Measurements from ENCODE around the gene CCSER1.
"Not testable (repeated sequence)": the region's sequence is repeated elsewhere in the genome, so short reads cannot be mapped to it uniquely, and the experiment has no call there.

The CCSER1 gene

DNA sequence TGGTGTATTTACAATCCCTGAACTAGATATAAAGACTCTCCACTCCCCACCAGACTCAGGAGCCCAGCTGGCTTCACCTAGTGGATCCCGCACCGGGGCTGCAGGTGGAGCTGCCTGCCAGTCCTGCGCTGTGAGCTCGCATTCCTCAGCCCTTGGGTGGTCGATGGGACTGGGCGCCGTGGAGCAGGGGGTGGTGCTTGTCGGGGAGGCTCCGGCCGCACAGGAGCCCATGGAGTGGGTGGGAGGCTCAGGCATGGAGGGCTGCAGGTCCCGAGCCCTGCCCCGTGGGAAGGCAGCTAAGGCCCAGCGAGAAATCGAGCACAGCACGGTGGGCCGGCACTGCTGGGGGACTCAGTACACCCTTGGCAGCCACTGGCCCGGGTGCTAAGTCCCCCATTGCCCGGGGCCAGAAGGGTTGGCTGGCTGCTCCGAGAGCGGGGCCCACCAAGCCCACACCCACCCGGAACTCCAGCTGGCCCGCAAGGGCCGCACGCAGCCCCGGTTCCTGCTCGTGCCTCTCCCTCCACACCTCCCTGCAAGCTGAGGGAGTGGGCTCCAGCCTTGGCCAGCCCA is 1090.7 kb downstream of the CCSER1 start:
- FAIRE-seq: not testable (repeated sequence)

DNA sequence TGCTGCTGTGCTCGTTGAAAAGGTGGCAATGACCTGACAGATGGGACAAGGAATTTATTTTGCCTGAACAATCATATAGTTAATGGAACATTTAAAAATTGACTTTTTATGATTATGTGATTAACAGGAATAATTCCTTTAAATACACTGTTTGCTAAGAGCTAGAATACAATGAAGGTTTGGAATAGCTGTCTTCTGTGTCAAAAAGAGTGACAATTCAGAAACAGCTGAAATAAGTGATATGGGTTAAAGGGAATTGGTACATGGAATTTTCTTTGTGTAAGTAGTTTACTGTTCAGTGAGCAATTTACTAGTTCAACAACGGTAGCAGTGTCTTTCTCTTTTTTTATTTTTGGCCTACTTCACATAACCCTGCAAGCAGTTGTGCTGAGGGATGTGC is 1093.1 kb downstream of the CCSER1 start:
- no peak for FAIRE-seq

DNA sequence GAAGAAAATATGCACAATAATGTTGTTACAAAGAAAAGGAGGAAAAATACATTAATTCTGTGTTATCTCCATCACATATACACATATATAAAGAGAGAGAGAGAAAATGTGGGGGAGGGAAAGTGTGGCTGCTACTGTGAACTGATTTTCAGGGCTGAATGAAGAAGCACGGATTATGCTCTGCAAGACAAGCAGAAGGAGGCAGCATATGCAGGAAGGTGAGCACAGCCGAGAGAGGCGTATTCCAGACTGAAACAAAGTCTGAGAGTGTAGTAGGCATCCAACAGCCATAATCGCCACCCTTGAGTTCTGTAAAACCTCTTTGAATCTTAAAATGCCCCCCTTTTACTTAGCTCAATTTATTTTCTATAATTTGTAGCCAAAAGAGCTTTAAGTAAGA is 1094.8 kb downstream of the CCSER1 start:
- no peak for FAIRE-seq

DNA sequence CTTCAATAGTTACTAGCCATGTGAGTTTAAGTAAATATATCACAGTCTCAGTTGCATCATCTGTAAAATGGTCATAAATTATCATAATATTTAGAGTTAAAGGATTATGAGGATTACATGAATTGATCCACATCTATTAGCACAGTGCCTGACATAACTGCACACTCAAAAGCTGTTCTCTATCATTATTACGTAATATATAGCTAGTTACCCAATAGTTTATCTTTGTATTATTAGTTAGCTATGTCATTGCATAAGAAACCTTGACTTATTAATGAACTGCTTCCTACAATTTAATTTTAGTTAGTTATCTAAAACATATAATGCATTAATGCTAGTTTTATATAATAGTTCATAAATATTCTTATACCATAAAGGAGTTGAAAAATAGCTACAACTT is 1099.7 kb downstream of the CCSER1 start:
- FAIRE-seq: no peak

DNA sequence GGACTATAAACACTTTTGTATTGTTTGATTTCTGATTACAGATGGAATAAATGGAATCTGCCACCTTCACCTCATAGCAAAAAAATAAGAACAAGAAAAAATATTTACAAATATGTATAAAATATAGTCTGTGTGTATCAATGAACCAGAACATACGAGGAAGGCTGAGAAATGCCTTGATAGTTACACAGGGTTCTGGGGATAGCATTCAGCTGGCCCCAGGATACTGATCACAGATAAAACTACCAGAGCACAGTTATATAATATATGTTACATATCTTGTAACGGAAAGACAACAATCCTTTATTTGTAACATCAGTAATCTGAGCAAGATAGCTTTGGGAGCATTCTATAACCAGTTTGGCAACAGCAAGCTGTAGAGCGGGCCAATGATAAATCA is 1101.5 kb downstream of the CCSER1 start:
- no peak for FAIRE-seq

DNA sequence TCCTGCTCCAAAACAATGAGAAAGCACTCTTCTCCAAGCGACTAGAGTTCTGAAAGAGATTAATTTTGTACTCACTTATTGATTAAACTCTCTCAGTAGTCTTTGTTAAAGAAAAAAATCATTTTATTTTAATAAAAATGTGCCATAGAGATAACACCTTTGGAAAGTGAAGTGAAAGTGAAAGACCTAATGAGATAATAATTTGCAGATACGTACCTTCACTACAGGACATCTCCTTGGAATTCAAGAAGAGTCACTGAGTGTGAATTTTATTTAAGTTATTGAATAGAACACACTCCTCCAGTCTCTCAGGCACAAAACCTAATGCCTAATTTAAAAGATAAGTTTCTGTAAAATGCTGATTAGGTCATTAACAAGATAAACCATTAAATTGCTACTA is 1106.0 kb downstream of the CCSER1 start:
- FAIRE-seq: no peak

DNA sequence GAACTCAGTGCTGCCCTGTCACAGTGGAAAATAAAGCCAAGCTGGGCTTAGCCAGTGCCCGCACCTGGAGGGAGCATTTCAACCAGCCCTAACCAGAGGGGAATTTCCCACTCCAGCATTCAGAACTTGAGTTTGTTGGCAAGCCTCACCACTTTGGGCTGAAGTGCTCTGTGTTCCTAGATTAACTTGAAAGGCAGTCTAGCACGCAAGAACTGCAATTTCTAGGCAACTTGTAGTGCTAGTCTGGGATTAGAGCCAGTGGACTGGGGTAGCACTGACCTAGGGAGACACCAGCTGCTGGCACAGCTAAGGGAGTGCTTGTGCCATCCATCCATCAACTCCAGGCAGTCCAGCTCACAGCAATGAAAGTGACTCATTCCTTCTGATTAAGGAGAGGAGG is 1115.9 kb downstream of the CCSER1 start:
- FAIRE-seq: no peak

DNA sequence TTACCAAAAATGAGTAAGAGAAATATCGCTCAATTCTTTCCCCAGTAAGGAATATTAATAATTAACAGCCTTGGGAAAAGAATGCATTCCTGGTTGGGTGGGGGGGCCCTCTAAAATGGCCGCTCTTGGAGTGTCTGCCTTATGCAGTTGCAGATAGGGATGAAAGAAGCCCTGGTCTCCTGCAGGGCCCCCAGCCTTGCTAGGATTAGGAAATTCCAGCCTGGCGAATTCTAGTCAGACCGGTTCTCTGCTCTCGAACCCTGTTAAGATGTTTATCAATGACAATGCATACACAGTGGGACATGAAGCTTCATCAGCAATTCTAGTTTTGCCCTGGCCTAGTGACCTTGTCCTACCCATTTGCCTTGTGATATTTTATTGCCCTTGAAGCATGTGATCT is 1128.8 kb downstream of the CCSER1 start:
- FAIRE-seq: no peak

DNA sequence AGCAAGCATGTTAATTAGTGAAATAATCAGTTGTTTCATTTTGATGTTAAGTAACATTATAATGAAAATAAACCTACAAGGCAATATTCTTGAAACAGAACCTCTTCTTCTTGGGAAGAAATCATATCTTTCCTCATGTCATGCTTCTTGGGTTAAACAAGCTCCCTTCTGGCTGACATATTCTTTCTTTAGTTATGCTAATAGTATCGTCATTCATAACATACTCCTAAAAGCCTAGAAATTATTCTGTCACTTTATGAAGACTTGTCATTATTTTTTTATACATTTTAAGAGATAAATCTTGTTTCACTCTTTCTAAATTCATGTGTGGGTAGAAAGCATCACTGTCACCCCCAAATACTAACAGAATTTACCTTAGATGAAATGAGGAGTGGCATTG is 1129.6 kb downstream of the CCSER1 start:
- FAIRE-seq: no peak

DNA sequence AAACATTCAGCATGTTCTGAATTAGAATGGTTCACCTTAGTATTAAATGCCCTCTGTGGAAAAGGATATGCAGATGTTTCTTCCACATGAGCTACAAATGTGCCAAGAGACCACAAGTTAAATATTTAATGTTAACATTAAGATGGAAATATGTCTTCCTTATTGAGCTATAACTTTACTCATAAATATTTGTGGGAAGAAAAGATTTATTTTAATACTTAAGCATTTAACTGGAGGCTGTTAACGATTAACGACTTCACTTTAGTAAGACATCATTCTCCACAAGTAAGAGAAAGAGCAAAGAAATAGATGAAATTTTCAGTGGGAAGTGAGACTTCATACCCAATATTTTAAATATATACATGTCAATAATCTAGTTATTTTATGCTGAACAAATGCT is 1130.5 kb downstream of the CCSER1 start:
- no peak for FAIRE-seq

DNA sequence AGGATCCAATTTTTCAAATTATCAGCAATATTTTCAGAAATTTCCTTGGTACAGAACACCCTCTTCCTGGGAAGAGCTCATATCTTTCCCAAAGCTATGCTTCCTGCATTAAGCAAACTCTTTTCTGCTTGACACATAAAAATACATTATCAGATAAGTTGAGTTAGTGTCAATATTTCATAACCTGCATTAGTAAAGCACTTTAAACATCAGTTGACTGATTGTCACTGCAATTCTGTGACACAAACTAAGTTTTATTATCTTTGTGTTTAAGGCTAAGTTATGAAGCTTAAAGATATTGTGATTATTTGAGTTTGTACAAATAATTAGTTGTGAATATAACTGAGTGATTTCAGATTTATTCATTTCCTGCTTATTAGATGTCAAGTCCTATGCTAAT is 1131.1 kb downstream of the CCSER1 start:
- FAIRE-seq: no peak

DNA sequence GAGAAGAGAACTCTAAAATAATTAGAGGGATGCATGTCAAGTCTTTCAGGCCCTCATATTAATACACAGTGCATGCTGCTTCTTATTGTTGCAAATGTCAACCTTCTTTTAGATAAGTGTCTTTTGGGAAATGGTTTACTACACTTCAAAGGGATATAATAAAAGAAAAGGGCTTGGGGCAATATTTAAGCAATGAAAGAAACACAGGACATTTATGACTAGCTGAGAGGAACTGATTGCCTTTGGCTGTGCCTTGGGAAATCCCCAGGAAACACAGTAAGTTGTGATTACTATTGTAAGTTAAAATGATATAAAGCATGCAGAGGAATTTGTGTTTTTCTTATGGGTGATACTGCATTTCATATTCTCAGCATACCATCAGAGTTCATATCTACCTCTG is 1140.3 kb downstream of the CCSER1 start:
- no peak for FAIRE-seq

DNA sequence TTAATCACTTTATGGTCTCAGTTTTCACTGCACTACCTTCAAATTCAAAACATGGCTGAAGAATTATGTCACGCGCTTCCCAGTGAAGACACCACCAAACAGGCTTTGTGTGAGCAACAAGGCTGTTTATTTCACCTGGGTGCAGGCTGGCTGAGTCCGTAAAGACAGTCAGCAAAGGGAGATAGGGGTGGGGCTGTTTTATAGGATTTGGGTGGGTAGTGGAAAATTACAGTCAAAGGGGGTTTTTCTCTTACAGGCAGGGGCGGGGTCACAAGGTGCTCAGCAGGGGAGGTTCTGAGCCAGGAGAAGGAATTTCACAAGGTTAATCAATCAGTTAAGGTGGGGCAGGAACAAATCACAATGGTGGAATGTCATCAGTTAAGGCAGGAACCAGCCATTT is 1141.3 kb downstream of the CCSER1 start:
- FAIRE-seq: not testable (repeated sequence)

DNA sequence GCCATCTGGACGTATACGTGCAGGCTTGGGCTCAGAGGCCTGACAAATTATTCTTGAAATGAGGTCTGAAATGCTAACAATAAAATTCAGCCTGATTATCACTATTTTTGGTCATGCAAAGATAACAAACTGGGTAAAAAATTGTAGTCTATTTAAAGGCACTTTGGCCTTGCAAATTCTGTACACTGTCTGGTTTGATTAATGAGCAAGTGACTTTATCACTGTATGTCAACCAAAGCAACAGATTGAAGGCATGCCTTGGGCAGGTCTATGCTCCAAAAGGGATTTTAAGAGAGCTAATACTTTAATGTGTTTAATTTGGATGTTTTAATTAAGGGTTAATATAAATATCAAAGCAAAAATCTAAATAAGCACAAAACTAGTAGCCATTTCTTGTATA is 1141.7 kb downstream of the CCSER1 start:
- no peak for FAIRE-seq

DNA sequence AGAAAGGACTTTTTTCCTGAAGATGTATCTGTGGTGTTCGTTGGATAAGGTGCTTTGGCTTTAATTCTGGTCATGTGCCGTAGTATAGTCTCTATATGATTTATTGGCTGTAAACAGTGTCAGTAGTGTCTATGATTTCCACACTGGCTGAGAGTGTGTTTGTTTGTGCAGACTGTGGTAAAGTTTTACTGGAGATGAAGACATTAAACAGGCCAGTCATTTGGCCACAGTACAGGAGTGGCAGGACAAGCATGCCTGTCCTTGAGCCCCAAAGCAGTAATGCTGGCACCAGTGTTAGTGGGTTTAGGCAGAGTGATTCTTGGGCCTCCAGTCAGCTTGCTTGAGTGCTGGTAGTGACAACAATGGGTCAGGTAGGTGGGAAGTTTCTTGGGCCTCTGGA is 1152.7 kb downstream of the CCSER1 start:
- FAIRE-seq: no peak

DNA sequence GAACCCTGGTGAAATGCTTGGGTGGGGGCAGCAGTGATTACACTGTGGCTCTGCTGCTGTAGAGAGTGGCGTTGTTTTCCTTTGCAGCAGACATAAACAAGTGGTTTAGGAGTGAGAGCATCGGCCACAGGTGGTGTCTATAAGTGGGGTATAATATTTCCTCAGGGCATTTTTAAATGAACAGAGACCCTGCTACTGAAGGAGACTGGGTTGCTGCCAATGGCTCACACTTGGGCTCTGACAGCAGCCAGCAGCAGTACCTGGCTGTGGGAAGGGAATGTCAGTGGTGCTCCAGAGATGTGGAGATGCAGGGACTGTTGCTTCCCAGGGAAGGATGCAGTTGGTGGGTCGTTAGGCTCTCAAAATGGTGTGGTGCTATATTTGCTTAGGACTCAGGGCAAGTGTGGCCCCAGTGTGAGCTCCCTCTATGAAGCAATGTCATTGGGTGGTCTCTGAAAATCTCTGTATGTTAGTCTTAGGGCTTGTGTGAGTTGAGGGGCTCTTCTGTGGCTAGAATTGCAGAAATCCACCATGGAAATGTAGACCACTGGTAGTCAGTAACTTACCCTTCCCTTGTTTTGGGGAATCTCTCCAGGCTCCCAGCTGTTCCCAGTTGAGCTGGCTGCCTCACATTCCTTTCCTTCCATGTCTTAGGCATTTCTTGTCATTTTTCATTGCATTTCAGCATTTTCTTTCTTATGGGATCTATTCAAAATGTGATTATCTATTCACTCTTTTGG is 1153.5 kb downstream of the CCSER1 start:
- no peak for FAIRE-seq

DNA sequence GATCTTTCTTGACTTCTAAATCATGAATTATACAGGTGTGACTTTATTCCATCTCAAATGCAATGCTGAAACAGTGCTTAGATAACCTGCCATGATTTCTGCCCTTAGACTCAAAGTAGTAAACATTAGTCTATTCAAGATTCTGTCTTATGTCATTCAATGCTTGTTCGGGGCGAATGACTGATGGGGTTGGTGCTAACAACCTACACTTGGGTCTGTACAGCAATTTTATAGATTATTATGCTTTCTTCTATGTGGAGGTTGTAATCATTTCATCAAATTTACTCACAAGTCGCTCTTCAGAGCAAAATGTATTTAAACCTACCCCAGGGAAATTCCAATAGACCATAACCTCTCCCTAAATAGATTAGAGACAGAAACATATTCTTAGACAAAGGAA is 1155.0 kb downstream of the CCSER1 start:
- no peak for FAIRE-seq

DNA sequence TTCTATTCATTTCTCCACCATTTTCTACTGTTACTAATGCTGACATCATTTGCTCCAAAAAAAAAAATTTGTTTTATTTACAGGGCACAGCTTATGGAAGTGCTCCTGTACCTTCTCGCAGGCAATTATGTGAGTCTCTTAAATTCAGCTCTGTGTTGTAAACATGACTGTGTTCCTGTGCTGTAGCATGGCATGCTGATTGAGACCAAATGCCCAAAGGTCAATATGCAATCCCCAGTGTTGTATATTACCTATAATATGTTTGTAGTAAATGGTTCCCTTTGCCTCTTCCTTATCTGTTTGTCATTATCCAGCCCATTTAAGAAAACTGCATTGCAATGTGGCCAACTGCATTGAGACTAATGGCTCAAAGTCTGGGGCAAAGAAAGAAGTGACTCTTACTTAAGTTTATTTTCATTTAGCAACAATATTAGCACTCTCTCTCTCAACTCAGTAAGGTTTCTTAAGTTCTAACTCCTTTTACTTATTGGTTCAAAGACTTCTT is 1156.6 kb downstream of the CCSER1 start:
- no peak for FAIRE-seq

DNA sequence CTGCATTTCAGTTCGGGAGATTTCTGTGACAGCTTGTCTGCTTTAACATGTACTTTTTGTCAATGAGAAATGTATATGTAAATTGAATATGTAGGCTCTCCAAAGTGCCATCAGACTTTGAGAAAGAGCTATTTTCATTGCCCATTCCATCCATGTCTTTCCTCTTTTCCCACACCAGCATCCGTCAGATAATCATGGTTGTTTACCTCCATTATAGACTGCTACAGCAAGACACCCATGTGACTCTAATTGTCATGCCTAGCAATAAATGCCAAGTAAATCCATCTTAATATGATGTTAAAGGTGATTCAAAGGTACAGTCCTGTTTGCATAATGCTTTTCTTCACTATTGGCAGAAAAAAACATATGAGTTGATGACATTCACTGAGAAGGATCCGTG is 1157.3 kb downstream of the CCSER1 start:
- no peak for FAIRE-seq

DNA sequence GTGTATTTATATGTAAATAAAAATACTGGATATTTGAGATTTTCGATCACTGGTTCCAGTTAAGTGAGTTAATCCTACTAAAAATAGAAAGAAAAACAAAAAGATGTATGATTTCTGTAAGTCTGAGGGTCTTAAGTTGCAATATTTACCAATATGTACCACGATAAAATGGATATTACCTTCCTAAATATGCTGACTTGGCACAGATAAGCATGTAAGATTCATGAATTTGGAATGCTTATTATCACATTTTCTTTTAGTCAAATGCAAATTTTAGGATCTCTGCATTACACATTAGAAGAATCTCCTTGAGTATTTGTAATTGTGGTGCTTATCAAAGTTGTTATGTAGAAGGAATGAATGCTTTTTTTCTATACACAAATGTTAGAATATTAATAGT is 1158.3 kb downstream of the CCSER1 start:
- FAIRE-seq: no peak

DNA sequence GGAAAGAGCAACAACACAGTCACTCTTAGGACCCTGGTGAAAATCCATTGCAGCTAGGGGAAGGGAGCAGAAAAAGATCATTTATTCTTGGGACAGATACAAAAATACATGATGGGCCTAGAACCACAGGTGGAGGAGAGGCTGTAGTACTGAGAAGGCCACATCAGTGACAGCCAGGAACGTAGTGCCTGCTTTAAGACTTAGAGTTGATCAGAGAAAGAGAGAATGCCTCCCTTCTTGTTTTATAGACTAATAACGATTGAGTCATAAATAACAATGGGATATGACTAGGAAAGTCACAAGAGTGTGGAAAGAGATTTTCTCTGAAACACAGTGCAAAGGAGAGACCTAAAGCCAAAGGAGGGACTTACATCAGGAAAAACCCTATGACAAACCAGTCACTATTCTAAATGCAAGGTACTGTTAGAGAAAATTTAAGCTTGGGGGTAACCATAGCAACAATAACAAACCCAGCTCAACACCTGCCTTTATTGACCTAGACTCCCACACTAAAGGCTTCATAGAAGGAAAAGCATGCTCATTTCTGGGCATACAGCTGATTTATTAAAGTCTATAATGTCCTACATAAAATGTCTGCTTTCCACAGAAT is 1161.6 kb downstream of the CCSER1 start:
- no peak for FAIRE-seq

DNA sequence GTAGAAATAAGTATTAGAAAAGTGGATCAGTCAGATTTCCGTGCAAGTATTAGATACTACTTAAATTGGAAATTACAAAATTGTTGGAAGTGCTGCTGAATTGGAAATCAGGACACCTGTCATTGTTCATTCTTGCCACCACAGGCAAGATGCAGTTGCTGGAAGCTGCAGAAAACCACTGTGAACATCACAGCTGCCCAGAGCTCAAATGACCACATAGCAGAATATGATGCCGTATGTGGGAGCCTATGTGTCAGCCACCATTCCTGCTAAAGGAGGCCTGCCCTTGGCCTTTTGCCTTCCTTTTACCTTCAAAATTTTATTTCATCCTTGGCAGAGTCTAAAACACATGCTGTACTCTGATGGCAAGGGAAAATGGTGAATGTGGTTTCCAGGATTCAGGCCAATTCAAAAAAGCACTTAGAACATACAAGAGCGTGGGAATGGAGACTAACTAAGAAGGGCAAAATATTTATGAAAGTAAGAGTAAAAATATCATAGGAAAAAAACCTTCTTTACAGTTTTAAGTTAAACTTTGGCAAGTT is 1171.0 kb downstream of the CCSER1 start:
- no peak for FAIRE-seq

DNA sequence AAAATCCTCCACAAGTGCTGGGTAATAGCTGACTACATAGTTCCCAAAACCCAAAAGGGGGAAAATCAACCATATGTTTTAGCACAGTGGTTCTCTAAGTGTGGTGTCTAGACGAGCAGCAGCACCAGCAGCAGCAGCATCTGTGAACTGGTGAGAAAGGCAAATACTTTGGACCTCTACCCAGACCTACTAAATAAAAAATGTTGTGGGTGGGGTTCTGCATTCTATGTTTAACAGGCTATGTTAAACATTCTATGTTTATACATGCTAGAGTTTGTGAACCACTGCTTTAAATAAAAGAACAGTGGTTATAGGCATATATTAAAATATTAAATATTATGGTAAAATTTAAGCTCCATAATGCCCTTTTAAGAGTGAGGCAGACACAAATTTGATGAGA is 1171.6 kb downstream of the CCSER1 start:
- no peak for FAIRE-seq

DNA sequence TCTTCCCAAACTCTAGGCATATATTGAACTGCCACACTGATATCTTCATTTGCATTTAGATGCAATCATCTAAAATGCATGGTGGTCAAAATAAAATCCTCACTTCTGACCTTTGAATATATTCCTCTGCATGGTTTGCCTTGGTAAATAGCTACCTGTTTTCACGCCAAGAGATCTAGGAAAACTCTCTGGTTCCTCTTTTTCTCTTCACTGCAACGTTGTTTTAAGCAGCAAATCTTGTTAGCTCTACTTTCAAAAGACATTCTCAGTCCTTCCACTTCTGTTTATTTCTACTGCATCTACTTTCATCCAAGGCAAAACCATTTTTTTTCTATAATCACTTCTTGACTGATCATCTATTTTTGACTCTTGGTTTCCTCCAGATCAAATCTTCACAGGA is 1174.9 kb downstream of the CCSER1 start:
- no peak for FAIRE-seq
